Measurements from ENCODE around the gene AQP2.

Gene AQP2

GRCh38 chr12:49956663-49957569, 6.4 kb downstream of the AQP2 start:
- peak; percentile 40 for DNase-seq

- DNase-seq, result no peak
Observed at GRCh38 chr12:49957570-49957967, 7.0 kb downstream of the AQP2 start.

GRCh38 chr12:49959685-49960473, 9.3 kb downstream of the AQP2 start:
- no peak for DNase-seq

DNA sequence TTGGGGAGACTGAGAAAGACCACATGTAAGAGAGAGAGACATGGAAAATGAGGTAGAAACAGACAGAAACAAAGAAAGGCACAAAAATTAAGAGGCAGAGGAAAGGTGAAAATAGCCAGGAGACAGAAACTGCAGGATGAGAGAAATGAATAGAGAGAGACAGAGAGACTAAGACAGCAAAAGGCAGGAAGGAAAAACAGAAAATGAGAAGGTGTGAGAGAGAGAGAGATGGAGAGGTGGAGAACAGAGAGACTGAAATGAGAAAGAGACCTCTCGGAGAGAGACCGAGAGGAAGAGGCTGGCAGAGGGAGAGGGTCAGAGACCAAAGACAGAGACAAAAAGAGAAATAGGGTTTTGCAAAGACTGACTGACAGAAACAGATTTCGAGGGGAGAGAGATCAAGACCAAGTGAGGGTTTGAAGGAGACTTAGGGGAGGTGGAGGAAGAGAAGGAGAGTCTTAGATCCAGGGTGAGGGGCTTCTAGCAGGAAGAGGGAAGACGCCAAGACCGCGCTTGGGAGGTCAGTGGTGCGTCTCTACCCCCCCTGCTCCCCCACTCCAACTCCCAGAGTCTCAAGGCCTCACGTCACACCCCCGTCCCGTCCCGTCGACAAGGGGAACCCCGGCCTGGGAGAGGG, 10.1 kb downstream of the AQP2 start:
- no peak for DNase-seq

DNA sequence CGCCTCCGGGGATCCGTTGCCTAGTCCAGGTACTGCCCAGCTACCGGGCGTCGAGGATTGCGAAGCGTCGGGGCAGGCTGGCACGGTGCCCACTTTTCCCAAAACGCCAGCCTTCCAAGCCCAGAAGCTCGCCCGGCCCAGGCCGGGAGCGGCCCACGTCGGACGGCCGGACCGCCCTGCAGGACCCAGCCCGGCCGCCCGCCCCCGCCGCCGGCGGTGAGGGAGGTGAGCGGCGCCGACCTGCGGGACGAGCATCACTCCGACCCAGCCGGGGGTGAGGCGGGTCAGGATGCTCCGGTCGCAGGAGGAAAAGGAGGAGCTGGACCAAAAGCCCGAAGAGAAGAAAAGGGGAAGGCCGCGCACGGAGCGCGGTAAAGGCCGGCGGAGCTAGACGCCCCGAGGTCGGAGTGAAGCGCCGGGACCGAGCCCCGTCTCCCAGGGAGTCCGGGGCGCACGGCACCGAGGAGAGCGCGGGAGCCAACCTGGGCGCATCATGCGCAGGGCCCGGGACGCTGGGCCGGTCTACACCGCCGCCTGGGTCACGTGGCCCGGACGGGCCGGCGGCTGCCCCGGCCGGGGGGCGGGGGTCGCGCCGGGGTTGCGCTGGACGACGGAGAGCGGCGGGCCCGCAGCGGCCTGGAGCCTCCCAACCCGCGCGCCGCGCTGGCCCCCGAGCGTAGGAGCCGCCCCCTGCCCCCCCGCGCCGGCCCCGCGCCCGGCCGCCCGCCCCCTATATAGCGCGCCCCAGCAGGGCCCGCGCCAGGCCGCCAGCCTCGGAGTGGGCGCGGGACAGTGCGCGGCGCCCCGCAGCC, 10.8 kb downstream of the AQP2 start, which contains the start of gene AQP5:
Gene AQP5 (plus strand): TSS at position 762 of the 812 bp plus-strand sequence. CDS start 146 bp downstream, outside the sequence.
- no peak for DNase-seq

DNA sequence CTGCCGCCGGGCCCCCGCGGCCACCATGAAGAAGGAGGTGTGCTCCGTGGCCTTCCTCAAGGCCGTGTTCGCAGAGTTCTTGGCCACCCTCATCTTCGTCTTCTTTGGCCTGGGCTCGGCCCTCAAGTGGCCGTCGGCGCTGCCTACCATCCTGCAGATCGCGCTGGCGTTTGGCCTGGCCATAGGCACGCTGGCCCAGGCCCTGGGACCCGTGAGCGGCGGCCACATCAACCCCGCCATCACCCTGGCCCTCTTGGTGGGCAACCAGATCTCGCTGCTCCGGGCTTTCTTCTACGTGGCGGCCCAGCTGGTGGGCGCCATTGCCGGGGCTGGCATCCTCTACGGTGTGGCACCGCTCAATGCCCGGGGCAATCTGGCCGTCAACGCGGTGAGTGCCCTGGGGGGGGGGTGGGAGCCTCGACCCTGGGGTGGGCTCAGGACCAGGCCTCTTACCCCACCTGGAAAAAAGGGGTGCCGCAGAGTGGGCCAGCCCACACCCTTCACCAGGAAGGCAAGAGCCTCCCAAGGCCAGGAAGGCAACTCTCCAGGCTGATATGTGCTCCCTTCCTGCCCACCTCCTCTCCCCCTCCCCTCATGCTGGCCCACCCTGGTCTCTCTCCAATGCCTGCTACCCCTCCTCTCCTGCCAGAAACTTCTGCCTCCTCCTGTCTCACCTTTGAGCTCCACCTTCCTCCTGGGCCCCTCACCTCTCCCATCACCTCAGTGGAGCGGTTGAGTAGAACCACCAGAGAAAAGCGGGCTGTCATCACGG, 11.6 kb downstream of the AQP2 start:
- DNase-seq, result no peak

- DNase-seq, result no peak
Observed at GRCh38 chr12:49962861-49963765, 12.6 kb downstream of the AQP2 start.

DNA sequence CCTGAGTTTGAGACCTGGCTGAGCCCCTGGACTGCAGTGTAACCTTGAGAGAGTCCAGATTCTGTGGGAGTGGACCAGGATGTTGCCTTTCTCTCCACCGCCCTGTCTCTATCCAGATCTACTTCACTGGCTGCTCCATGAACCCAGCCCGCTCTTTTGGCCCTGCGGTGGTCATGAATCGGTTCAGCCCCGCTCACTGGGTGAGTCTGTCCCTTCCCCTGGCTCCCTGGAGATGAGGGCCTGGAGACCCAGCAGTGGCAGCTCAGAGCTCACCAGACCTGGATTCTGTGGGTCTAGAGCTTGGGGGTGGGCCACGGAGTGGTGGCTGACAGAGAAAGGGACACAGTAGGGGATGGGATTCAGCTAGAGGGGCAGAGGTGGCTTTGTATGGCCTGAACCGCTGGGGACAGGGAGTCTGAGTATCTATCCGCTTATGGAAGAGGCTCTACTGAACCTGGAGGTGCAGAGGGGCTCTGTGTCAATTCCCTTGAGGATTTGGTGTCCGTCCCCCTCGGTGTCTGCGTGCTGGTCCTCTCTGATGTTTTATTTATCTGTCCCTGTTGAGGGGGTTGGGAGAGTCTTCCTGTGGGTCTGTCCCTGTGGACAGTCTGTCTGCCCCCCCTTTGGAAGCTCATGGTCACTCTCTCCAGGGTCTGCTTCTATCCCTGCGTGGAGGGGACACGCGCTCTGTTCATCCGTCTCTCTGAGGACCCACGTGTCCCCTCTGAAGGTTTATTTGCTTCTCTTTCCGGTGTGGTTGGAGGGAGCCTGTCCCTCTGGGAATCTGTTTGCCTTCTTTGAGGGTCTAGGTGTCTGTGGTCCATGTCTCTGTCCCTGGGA, 13.7 kb downstream of the AQP2 start:
- no peak for DNase-seq

DNA sequence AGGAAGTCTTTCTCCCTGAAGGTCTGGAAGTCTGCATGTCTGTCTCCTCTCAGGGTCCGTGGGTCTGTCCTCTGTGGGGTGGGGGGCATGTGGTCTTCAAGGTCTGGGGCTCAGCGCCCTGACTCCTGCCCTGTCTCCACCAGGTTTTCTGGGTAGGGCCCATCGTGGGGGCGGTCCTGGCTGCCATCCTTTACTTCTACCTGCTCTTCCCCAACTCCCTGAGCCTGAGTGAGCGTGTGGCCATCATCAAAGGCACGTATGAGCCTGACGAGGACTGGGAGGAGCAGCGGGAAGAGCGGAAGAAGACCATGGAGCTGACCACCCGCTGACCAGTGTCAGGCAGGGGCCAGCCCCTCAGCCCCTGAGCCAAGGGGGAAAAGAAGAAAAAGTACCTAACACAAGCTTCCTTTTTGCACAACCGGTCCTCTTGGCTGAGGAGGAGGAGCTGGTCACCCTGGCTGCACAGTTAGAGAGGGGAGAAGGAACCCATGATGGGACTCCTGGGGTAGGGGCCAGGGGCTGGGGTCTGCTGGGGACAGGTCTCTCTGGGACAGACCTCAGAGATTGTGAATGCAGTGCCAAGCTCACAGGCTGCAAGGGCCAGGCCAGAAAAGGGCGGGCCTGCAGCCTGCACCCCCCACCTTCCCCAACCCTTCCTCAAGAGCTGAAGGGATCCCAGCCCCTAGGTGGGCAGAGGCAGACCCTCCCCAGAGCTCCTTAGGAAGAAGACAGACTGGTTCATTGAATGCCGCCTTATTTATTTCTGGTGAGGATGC, 14.5 kb downstream of the AQP2 start:
- no peak for DNase-seq

DNA sequence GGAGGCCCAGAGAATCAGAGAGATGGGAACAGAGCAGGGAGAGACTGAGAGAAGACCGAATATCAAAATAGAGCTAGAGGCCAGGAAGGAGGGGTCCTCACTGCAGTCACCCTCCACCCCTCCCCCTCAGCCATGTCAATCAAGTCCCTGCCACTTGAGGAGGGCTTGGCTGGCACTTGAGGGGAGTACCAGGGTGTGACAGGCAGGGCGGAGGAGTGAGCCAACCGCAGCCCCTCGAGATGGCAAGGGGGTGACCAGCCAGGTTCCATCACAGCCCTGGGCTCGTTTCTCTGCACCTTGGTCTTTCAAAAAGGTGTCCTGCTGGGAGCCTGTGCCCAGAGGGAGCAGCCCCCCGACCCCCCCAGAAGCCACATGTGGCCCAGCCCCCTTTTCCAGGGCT, 15.3 kb downstream of the AQP2 start:
- no peak for DNase-seq

GRCh38 chr12:49966511-49967041, 16.0 kb downstream of the AQP2 start:
- DNase-seq, result no peak

DNA sequence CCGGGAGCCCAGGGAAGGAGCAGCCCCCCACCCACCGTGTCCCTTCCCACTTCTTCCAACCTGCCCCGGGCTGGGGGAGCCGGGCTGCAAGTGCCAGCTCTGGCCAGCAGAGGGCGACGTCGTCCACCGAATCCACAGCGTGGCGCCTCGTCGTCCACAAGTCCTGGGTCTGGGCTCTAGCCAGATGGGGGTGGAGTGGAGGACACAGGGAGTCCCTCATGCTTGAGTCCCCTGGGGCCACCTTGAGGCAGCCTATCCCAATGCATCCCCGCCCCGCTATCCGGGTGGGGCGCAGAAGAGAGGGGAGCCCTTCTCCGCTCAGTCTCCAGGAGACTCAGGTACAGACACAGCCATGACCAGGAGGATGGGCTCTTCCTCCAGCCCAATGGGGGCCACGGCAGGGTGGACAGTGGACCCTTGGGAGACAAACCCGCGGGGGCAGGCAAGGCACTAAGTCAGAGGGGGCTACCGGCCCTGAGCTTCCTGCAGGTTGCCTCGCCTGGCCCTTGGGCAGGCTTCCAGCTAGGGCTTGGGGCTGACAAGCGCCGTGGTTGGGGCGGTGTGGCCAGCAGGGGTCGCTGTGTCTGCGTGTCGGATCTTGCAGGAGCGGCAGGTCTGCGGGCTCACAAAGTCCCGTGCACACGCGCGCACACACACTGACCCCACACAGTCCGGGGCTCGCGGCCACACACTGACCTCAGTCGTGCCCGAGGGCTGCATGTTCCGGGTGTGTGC, 16.7 kb downstream of the AQP2 start:
- peak; percentile 72 for DNase-seq

DNA sequence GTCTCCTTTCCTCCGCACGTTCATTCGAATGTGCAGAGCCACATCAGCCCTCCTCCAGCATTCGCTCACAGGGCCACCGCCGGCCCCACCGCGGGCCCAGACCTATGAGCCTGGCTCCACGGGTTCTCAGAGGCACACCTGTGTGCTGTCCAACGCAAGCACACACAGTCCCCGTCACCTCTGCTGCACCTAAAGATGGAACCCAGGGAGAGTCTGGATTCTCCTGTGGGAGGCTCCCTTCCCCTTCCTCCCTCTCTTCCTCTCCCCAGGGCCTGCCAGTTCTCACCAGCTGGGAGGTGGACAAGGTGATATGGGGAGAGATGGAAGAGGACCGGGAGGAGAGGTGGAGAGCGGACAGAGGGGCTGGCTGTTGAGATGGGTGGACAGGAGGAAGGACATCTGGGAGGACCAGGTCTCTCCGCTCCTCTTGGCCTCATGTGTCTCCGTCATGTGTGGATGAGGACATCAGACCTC, 17.3 kb downstream of the AQP2 start:
- no peak for DNase-seq

- DNase-seq, result no peak
Observed at GRCh38 chr12:49968471-49968870, 17.9 kb downstream of the AQP2 start.

- no peak for DNase-seq
Observed at GRCh38 chr12:49969027-49969426, 18.5 kb downstream of the AQP2 start.

GRCh38 chr12:49969651-49970429, 19.3 kb downstream of the AQP2 start:
- DNase-seq, result no peak

DNA sequence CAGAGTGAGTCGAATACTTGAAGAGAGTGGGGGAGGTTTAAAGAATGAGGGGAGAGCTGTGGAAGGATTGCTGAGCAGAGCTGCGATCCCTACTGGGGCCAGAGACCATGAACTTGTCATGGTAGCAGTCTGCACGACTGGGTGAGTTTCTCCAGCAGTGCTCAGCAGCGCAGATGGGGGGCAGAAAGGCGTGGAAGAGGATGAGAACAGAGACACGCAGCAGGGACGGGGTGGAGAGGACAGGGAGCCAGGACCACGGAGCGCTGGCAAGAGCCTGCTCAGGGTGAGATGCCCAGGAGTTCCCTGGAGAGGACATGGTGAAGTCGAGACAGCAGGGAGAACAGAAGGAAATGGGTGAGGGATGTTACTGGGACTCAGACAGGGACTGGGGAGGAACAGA, 20.1 kb downstream of the AQP2 start:
- no peak for DNase-seq

Measured in MV-4-11 (cell line).